TTC549 (cell line): ENCODE data around the gene OR7G2.
"Not testable (repeated sequence)": the region's sequence is repeated elsewhere in the genome, so short reads cannot be mapped to it uniquely, and the experiment has no call there.

Experiments
- FAIRE-seq: peaks from 2 replicates; lab custom pipeline; 2012; peaks lifted over from hg19 to GRCh38; lab: Jason Lieb, UNC

Gene OR7G2

DNA sequence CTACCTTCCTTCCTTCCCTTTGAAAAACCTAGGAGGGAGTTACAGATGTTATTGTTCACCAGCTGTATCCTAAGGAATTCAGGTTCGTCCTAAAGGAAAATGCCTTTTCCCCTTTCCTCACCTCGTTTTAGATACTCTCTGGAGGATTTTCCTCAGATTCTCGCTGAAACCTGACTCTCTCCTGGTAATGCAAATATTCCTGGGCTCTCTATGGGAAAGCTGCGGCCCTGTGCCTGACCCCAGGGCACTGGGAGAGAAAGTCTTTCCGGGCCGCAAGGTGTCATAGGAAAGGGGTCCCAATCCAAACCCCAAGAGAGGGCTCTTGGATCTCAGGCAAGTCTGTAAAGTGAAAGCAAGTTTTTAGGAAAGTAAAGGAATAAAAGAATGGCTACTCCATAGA is 33.5 kb downstream of the OR7G2 start:
- FAIRE-seq = no peak

DNA sequence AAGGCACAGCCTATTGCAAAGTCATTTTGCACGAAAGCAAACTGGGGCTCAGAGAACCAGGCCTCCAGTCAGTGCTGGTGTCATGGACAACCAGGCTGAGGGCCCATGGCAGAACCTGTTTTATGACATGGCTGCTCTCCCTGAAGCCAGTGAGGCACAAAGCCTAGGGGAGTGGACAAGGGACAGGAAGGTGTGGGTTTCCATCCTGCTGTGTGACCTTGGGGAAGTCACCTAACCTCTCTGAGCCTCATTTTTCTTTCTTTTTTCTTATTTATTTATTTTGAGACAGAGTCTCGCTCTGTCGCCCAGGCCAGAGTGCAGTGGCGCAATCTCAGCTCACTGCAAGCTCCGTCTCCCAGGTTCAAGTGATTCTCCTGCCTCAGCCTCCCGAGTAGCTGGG is 35.6 kb downstream of the OR7G2 start:
- FAIRE-seq = not testable (repeated sequence)

DNA sequence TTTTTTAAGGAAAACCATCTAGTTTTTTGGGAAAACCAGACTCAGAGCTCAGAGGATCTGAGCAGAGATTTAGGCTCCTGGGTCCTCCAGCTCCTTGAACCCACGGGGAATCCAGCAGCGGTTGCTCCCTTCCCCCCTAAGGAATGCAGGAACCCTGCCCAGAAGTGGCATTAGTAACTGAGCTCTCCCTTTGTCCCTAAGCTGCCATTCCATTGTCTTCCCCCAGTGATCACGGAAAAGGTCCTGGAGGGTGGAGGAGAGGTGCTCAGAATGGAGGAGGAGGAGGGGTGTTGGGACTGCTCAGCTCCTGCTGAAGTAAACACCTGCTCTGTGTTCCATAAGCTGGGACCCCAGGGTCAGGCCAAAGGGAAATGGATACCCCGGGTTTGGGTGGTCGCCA is 37.2 kb downstream of the OR7G2 start:
- no peak for FAIRE-seq

DNA sequence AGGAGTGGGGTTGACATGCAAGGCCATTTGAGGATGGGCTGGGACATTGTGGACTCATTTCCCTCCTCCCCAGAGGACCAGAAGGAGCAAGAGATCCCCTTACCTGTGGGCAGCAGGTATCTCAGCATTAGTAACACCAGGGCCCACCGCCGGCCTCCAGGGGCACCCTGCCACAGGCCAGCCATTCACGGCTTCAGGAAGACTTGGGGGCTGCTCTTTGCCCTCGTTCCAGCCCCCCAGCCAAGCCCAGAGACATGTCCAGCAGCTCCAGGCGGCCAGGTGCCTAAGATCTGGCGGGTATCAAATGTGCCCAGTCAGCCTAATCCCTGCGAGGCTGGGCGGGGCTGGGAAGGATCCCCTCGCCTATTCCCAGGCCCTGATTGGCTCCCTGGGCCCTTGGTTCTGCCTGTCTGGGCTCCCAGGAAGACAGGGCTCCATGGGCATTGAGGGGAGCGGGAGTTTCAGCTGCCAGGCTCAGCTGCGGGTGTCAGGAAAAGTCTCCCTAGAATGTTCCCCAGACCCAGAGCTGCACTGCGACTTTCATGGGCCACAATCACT is 41.7 kb downstream of the OR7G2 start:
- no peak for FAIRE-seq

DNA sequence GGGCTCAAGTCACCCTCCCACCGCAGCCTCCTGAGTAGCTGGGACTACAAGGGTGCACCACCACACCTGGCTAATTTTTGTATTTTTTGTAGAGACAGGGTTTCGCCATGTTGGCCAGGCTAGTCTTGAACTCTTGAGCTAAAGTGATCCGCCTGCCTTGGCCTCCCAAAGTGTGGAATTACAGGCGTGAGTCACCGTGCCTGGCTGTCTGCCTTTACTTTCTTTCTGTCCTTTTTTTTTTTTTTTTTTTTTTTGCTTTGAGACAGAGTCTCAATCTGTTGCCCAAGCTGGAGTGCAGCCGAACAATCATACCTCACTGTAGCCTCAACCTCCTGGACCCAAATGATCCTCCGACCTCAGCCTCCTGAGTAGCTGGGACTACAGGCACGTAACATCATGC is 45.4 kb downstream of the OR7G2 start:
- FAIRE-seq = no peak

DNA sequence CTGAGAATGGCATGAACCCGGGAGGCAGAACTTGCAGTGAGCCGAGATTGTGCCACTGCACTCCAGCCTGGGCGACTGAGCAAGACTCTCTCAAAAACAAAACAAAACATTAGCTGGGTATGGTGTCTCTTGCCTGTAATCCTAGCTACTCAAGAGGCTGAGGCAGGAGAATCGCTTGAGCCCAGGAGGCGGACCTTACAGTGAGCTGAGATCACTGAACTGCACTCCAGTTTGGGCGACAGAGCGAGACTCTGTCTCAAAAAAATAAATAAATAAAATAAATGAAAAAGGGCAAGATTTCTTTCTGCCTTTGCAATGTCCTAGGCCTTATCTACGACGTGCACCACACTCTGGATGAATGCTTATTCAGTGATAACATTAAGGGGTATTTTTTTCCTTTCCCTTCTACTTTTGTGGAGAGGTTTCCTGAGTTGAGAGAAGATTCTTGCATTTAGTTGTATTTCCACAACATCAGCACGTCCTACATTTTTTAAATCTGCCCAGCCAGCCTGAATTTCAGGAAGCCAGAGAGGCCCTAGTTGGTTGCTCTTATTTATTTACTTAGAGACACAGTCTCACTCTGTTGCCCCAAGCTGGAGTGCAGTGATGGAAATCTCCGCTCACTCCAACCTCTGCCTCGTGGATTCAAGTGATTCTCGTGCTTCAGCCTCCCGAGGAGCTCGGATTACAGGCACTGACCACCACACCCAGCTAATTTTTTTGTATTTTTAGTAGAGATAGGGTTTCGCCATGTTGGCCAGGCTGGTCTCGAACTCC is 46.5 kb downstream of the OR7G2 start:
- FAIRE-seq = no peak

DNA sequence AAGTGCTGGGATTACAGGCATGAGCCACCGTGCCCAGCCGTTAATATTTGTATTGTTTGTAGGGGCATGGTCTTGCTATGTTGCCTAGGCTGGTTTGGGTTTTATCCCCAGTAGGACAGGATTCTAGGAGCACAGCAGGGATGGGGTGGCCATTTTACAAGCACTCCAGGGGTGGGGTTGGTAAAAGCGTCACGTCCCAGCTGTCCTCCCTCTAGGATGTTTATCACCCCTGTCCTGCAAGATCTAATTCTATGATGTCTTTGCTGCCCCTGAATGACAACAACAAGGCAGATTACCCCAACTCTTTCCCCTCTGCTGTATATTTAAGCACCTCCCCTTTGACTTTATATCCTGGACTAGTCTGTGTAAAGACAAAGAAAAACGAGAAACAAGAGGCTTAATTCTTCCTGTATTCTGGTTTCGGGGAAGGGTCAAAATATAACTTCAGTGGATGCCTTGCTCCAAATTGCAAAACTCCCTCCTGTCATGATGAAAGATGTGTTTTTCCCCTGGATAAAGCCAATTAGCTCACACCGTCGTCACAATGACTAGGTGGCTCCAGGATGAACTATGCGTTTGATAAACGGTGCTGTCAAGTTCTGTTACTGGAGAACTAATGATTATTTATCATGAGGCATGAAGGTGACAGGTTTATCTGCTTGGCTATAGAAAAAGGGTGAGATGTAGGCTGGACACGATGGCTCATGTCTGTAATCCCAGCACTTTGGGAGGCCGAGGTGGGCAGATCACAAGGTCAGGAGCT is 48.2 kb downstream of the OR7G2 start:
- no peak for FAIRE-seq

DNA sequence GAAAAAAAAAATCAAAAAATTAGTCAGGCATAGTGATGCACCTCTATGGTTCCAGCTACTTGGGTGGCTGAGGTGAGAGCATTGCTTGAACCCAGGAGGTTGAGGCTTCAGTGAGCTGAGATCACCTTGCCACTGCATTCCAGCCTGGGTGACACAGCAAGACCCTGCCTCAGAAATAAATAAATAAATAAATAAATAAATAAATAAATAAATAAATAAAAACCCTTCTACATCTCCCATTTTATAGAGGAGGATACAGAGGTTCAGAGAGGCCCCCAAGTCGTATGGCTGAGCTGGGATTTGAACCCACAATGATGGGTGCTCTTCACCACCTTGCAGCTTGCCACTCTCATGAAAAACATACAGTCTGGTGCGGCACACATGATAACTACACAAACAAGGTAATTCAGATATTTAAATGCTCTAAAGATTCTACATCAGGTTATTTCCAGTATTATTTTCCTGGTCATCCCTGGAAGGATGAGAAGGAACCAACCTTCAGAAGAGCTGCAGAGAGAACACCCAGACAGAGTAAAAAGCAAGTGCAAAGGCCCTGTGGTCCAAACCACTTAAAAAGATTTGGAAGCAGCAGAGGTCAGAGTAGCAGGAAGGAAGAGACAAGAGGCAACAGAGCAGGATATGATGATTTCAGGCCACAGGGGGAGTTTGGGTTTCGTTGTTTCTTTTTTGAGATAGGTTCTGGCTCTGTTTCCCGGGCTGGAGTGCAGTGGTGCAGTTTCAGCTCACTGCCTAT is 49.6 kb downstream of the OR7G2 start:
- FAIRE-seq = no peak

DNA sequence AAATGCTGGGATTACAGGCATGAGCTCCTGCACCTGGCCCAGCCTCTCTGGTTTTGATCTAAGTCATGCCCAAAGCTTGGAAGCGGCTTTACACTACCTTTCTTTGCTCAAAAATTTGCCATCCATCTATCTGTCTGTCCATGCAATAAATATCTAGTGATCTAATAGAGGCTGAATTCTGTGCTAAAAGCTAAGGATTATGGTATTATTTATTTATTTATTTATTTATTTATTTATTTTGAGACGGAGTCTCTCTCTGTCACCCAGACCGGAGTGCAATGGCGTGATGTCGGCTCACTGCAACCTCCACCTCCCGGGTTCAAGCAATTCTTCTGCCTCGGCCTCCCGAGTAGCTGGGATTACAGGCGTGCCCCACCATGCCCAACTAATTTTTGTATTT is 51.1 kb downstream of the OR7G2 start:
- FAIRE-seq = not testable (repeated sequence)

DNA sequence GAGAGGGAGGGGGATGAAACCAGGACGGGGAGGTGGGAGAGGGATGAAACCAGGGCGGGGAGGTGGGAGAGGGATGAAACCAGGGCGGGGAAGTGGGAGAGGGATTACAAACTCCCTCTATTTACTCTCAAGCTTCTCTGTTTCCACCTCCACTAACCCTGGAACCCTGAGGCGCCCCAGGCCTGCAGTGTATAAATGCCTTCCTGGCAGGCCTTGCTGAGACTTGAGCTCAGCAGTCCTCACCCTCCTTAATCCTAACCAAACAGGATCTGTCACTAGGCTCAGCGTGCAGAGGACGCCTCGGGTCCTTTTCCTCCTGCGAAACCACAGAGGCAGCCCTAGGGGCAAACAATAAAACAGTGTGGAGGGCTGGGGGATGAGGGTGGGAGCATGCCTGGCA is 52.5 kb downstream of the OR7G2 start:
- FAIRE-seq = no peak

DNA sequence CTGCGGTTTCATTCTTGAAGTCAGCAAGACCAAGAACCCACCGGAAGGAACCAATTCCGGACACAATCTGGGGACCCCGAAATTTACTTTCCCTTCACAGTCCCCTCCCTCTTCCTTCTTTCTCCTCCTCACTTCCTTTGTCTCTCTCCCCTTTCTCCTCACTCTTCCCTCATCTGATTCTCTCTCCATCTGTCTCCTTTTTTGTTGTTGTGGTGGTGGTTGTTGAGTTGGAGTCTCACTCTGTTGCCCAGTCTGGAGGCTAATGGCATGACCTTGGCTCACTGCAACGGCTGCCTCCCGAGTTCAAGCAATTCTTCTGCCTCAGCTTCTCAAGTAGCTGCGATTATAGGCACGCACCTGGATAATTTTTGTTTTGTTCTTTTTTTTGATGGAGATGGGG is 53.1 kb downstream of the OR7G2 start:
- no peak for FAIRE-seq

DNA sequence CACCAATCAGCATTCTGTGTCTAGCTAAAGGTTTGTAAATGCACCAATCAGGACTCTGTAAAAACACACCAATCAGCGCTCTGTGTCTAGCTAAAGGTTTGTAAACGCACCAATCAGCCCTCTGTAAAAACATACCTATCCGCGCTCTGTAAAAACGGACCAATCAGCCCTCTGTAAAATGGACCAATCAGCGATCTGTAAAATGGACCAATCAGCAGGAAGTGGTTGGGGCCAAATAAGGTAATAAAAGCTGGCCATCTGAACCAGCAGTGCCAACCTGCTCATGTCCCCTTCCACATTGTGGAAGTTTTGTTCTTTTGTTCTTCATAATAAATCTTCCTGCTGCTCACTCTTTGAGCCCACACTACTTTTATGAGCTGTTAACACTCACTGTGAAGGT is 53.6 kb downstream of the OR7G2 start:
- FAIRE-seq = not testable (repeated sequence)

DNA sequence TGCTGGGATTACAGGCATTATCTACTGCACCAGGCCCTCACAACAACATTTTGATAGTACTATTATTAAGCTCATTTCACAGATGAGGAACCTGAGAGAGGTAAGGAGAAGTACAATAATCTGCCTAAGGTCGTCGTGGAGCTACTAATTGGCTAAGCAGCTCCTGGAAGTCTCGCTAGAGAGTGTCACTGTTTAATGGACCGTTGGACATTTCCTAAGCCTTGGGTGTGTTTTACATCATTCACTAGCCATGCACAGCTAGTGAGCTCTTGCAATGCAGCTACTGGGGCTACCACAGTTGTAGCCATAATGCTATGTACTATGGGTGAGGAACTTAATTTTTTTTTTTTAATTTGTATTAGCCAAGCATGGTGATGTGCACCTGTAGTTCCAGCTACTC is 54.4 kb downstream of the OR7G2 start:
- FAIRE-seq = no peak
